Naive thymus-derived CD4-positive, alpha-beta T cell (primary cell): ENCODE measurements around the gene GNG7. TPM values are rescaled to one million over a fixed set of nuclear protein-coding genes. Genes with fewer than 3 reads are reported as not detected.
A peak's percentile ranks its signal among the peaks of the same experiment; 100 is the strongest.

Experiments
- ATAC-seq: fragments of 150-1000 bp; cut with Tn5 transposase; 2 replicates; pipeline ENCODE4 v1.10.0; 2021; ENCODE audit warnings: mild to moderate bottlenecking, moderate library complexity
- CTCF ChIA-PET: fragments of 350-600 bp; sonication (Branson Sonifier 250); formaldehyde crosslinking; loops from one replicate; lab custom pipeline; 2021; ENCODE audit warnings: antibody characterized with exemption; lab: Charles Lee
- POLR2A ChIA-PET: fragments of 350-600 bp; sonication (Branson Sonifier 250); formaldehyde crosslinking; loops from one replicate; lab custom pipeline; 2021; ENCODE audit warnings: antibody characterized with exemption, inconsistent platforms; lab: Charles Lee
- DNase-seq, 9 donors: peaks; one replicate each; pipeline versions ENCODE4 v3.0.0 to v3.0.0-alpha.2; 2020 to 2022; ENCODE audit warnings: mixed read lengths in 1 of 9
- H3K27ac ChIP-seq: one replicate; pipeline ENCODE4 v1.7.0; 2013; ENCODE audit warnings: mild to moderate bottlenecking, low read depth, low read length, moderate library complexity
- H3K27me3 ChIP-seq, 2 donors: one replicate each; pipeline ENCODE4 v1.7.0; 2013; ENCODE audit warnings: low read length in 2 of 2, mild to moderate bottlenecking in 2 of 2, moderate library complexity in 2 of 2; ENCODE audit not compliant: control insufficient read depth in 2 of 2, insufficient read depth in 2 of 2
- H3K36me3 ChIP-seq, 3 experiments: 1 replicate in 2 of 3; 2 replicates in 1 of 3; pipeline ENCODE4 v1.7.0; 2013; ENCODE audit warnings: low read length in 3 of 3, mild to moderate bottlenecking in 3 of 3, moderate library complexity in 1 of 3; ENCODE audit not compliant: insufficient read depth in 3 of 3, control insufficient read depth in 2 of 3
- H3K4me1 ChIP-seq, 2 donors: one replicate each; pipeline ENCODE4 v1.7.0; 2013; ENCODE audit warnings: low read length in 2 of 2, mild to moderate bottlenecking in 2 of 2, moderate library complexity in 1 of 2; ENCODE audit not compliant: control insufficient read depth in 2 of 2, insufficient read depth in 2 of 2
- H3K4me3 ChIP-seq: 2 replicates; pipeline ENCODE4 v1.7.0; 2013; ENCODE audit warnings: mild to moderate bottlenecking, low read length
- H3K9me3 ChIP-seq, 3 experiments: 1 replicate in 2 of 3; 2 replicates in 1 of 3; pipeline ENCODE4 v1.7.0; 2013; ENCODE audit warnings: low read length in 3 of 3; ENCODE audit not compliant: control insufficient read depth in 2 of 3
- H3K27ac Mint-ChIP-seq, 9 donors: one replicate each; pipeline ENCODE4 v1.8.0; 2020 to 2022; ENCODE audit warnings: mixed read lengths in 9 of 9, mild to moderate bottlenecking in 8 of 9, moderate library complexity in 5 of 9, inconsistent platforms in 2 of 9
- H3K27me3 Mint-ChIP-seq, 5 donors: one replicate each; pipeline ENCODE4 v1.8.0; 2021 to 2022; ENCODE audit warnings: mixed read lengths in 5 of 5, mild to moderate bottlenecking in 1 of 5
- H3K36me3 Mint-ChIP-seq, 5 donors: one replicate each; pipeline ENCODE4 v1.8.0; 2020 to 2022; ENCODE audit warnings: mixed read lengths in 5 of 5, mild to moderate bottlenecking in 3 of 5, inconsistent platforms in 1 of 5
- H3K4me1 Mint-ChIP-seq, 7 donors: one replicate each; pipeline ENCODE4 v1.8.0; 2020 to 2022; ENCODE audit warnings: mixed read lengths in 7 of 7, mild to moderate bottlenecking in 3 of 7, inconsistent platforms in 1 of 7
- H3K4me3 Mint-ChIP-seq, 10 donors: one replicate each; pipeline ENCODE4 v1.8.0; 2020 to 2022; ENCODE audit warnings: mild to moderate bottlenecking in 10 of 10, mixed read lengths in 10 of 10, moderate library complexity in 6 of 10, inconsistent platforms in 2 of 10
- H3K9me3 Mint-ChIP-seq, 11 donors: one replicate each; pipeline ENCODE4 v1.8.0; 2020 to 2022; ENCODE audit warnings: mixed read lengths in 11 of 11, mild to moderate bottlenecking in 4 of 11, inconsistent platforms in 1 of 11, moderate library complexity in 1 of 11
- intact Hi-C, 2 donors: fragments of 100-400 bp; cut with micrococcal nuclease; formaldehyde crosslinking; loops; one replicate each; pipeline ENCODE4 v1.15.1; 2023
- polyA plus RNA-seq, 2 donors: library from polyadenylated mRNA; unstranded; fragments of 300-500 nt; fragmentation: Illumina TruSeq; gene quantifications; one replicate each; pipeline ENCODE4 v1.2.3, GENCODE V29; 2021
- total RNA-seq, 6 experiments: library from RNA in 5 of 6; stranded (reverse) in 5 of 6; gene quantifications; 1 replicate in 5 of 6; 2 replicates in 1 of 6; pipeline ENCODE4 v1.2.3 and lab custom pipeline; 2021 to 2026

GNG7 gene
- total and polyA plus RNA-seq, 7 experiments from 2014 or later: 0.31 to 6.8 (median 4.7) TPM

DNA sequence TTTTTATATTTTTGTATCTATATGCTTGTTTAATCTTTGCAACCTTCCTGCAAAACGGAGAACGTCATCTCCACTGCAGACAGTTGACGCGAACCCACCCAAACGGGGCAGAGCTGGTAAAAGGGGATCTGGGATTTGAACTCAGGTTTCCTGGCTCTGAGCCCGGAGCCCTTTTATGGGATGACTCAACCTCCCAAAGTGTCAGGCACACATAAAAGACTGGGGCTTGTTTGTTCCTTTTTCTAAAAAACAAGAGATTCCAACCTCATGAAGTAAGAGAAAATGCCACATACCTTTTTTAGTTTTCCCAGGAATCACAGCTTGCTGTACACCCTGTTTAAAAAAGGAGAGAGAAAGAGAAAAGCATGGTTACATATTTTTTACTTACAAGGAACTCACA lies 147.6 kb downstream of the GNG7 start:
- no peak overlapping the region for H3K27ac ChIP-seq
- Mint-ChIP-seq H3K27me3 (no peaks in the 10 kb centered on the region), H3K9me3 (peaks cover 0 to 2% (median 0%) of the 10 kb centered on the region in 11 donors), H3K4me3 (no peak overlapping the region), H3K27ac (no peak overlapping the region), H3K4me1 (peaks cover 15 to 45% (median 20%) of the 10 kb centered on the region in 7 donors), H3K36me3 (no peaks in the 10 kb centered on the region)
- peaks cover 10 to 12% of the 10 kb centered on the region in 2 donors for H3K4me1 ChIP-seq
- no peaks in the 10 kb centered on the region for H3K36me3 ChIP-seq
- no peak overlapping the region for H3K4me3 ChIP-seq
- DNase-seq (no peak), ATAC-seq (no peak)
- H3K9me3 ChIP-seq: no peaks in the 10 kb centered on the region
- H3K27me3 ChIP-seq: no peaks in the 10 kb centered on the region
- ChIA-PET CTCF (interaction anchor here (1.0 kb wide), 1 partner anchor 79 kb away, joined by 6 read pairs; the partner anchor contains the start of gene GADD45B), POLR2A (interaction anchor here (0.6 to 2.3 kb wide), 2 partner anchors 79 to 99 kb away, joined by 3 to 10 read pairs; partner anchors contain the start of gene GADD45B)
- intact Hi-C loops: no loop called here

DNA sequence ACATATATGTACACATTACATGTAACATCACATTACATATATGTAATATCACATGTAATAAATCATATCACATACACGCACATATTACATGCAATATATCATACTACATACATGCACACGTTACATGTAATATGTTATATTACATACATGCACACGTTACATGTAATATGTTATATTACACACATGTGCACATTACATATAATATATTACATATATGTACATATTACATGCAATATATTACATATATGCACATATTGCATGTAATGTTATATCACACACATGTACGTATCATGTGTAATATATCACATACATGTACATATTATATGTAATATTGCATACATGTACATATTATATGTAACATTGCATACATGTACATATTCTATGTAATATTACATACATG lies 149.0 kb downstream of the GNG7 start:
- Mint-ChIP-seq H3K36me3 (no peaks in the 10 kb centered on the region), H3K4me3 (no peak overlapping the region), H3K9me3 (peaks cover 0 to 6% (median 0%) of the 10 kb centered on the region in 11 donors), H3K27me3 (no peaks in the 10 kb centered on the region), H3K27ac (no peak overlapping the region), H3K4me1 (peaks cover 15 to 39% (median 20%) of the 10 kb centered on the region in 7 donors)
- Histone ChIP-seq H3K36me3 (no peaks in the 10 kb centered on the region), H3K27ac (no peak overlapping the region), H3K4me3 (no peak overlapping the region), H3K9me3 (no peaks in the 10 kb centered on the region), H3K4me1 (peaks cover 10 to 12% of the 10 kb centered on the region in 2 donors), H3K27me3 (no peaks in the 10 kb centered on the region)
- CTCF ChIA-PET: interaction anchor here (0.6 to 1.0 kb wide), 2 partner anchors 77 to 126 kb away, joined by 3 to 6 read pairs; partner anchors contain the start of gene GADD45B
- intact Hi-C loops: loop anchor here (1.0 to 2.0 kb wide), 5 partner anchors 9 to 75 kb away; no protein-coding TSS in a partner anchor
- ATAC-seq (no peak), DNase-seq (no peak)
- POLR2A ChIA-PET: interaction anchor here (0.7 to 4.4 kb wide), 8 partner anchors 8 to 318 kb away, joined by 3 to 67 read pairs (median 4); partner anchors contain the start of genes GADD45B and PLEKHJ1

DNA sequence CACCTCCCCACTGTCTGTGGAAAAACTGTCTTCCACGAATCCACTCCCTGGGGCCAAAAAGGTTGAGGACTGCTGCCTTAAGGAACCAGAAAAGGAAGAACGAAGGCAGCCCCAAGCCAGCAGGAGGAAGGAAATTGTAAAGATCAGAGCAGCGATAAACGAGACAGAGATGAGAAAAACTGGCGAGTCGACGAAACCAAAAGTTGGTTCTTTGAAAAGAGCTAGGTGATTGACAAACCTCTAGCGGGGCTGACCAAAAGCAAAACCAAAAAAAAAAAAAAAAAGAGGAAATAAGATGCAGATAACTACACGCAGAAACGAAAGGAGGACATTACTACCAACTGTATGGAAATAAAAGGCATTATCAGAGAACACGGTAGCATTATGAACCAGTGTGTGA lies 149.6 kb downstream of the GNG7 start:
- peak; percentile 82 for ATAC-seq
- Mint-ChIP-seq H3K4me1 (peaks cover 15 to 34% (median 20%) of the 10 kb centered on the region in 7 donors), H3K4me3 (peak overlapping the region; percentile 67 to 93 (median 83)), H3K36me3 (no peaks in the 10 kb centered on the region), H3K27ac (peak overlapping the region; percentile 48 to 86 (median 81)), H3K9me3 (peaks cover 0 to 6% (median 0%) of the 10 kb centered on the region in 11 donors), H3K27me3 (no peaks in the 10 kb centered on the region)
- intact Hi-C loops: loop anchor here (1.0 to 2.0 kb wide), 5 partner anchors 9 to 74 kb away; no protein-coding TSS in a partner anchor
- Histone ChIP-seq H3K4me1 (peaks cover 10 to 12% of the 10 kb centered on the region in 2 donors), H3K4me3 (peak overlapping the region; percentile 8), H3K27me3 (no peaks in the 10 kb centered on the region), H3K36me3 (no peaks in the 10 kb centered on the region), H3K27ac (peak overlapping the region; percentile 59), H3K9me3 (no peaks in the 10 kb centered on the region)
- peak in 8 of 9 donors; percentile 48 to 77 (median 66) for DNase-seq
- POLR2A ChIA-PET: interaction anchor here (0.7 to 4.4 kb wide), 9 partner anchors 9 to 317 kb away, joined by 3 to 67 read pairs (median 4); partner anchors contain the start of genes GADD45B and PLEKHJ1
- CTCF ChIA-PET: interaction anchor here (0.6 to 1.0 kb wide), 3 partner anchors 77 to 1055 kb away, joined by 5 to 6 read pairs (median 6); partner anchors contain the start of gene GADD45B

DNA sequence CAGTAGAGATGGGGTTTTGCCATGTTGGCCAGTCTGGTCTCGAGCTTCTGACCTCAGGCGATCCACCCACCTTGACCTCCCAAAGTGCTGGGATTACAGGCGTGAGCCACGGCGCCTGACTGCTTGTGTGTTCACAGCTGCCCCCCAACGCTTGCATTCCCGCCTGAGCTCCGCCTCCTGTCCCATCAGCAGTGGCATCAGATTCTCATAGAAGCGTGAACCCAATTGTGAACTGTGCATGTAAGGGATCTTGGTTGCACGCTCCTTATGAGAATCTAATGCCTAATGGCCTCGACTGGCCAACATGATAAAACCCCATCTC lies 150.7 kb downstream of the GNG7 start:
- H3K9me3 Mint-ChIP-seq: peaks cover 0 to 6% (median 0%) of the 10 kb centered on the region in 11 donors
- peaks cover 13 to 27% (median 19%) of the 10 kb centered on the region in 7 donors for H3K4me1 Mint-ChIP-seq
- ChIA-PET POLR2A (interaction anchor here (1.1 to 4.4 kb wide), 4 partner anchors 9 to 74 kb away, joined by 3 to 67 read pairs (median 4); partner anchors contain the start of gene GADD45B), CTCF (no interaction called here)
- Histone ChIP-seq H3K4me1 (peaks cover 10 to 12% of the 10 kb centered on the region in 2 donors), H3K27me3 (no peaks in the 10 kb centered on the region), H3K9me3 (no peaks in the 10 kb centered on the region), H3K36me3 (no peaks in the 10 kb centered on the region), H3K4me3 (no peak overlapping the region), H3K27ac (no peak overlapping the region)
- intact Hi-C loops: loop anchor here (2.0 kb wide), 2 partner anchors 49 to 73 kb away; no protein-coding TSS in a partner anchor
- no peak for ATAC-seq
- H3K27ac Mint-ChIP-seq: peak overlapping the region in 3 of 9 donors; percentile 70 to 84 (median 71)
- no peaks in the 10 kb centered on the region for H3K36me3 Mint-ChIP-seq
- H3K27me3 Mint-ChIP-seq: no peaks in the 10 kb centered on the region
- peak overlapping the region in 4 of 10 donors; percentile 30 to 69 (median 64) for H3K4me3 Mint-ChIP-seq
- no peak for DNase-seq

DNA sequence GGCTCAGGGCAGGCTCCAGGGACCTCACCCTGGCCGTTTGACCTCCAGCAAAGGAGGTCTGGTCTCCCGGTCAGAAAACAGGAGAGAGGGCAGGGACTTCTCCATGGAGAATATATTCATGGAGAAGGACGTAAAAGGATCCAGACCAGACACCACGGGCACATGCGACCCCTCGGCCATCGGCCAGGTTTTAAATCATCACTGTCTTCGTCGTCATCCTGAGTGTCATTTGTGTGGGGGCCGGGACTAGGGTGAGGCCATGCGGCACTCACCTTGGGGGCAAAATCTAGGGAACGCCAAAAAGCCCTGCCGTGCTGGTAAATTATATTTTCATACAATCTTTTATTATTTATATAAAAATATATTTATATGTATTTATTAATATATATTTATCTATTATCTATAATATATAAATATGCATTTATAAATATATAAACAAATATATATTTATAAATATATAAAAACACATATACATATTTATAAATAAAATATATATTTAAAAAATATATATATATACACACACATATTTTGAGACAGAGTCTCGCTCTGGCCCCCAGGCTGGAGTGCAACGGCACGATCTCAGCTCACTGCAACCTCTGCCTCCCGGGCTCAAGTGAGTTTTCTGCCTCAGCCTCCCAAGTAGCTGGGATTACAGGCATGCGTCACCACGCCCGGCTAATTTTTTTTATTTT lies 151.2 kb downstream of the GNG7 start:
- peak overlapping the region in 1 of 9 donors; percentile 31 for H3K27ac Mint-ChIP-seq
- ATAC-seq (no peak), DNase-seq (no peak)
- H3K4me3 Mint-ChIP-seq: peak overlapping the region in 2 of 10 donors; percentile 8 to 32
- CTCF ChIA-PET: no interaction called here
- no peaks in the 10 kb centered on the region for H3K36me3 Mint-ChIP-seq
- H3K4me3 ChIP-seq: no peak overlapping the region
- H3K27me3 Mint-ChIP-seq: no peaks in the 10 kb centered on the region
- intact Hi-C loops: no loop called here
- H3K4me1 ChIP-seq: peaks cover 10 to 12% of the 10 kb centered on the region in 2 donors
- no peak overlapping the region for H3K27ac ChIP-seq
- peaks cover 0 to 6% (median 0%) of the 10 kb centered on the region in 11 donors for H3K9me3 Mint-ChIP-seq
- H3K9me3 ChIP-seq: no peaks in the 10 kb centered on the region
- peaks cover 13 to 26% (median 18%) of the 10 kb centered on the region in 7 donors for H3K4me1 Mint-ChIP-seq
- no peaks in the 10 kb centered on the region for H3K27me3 ChIP-seq
- no peaks in the 10 kb centered on the region for H3K36me3 ChIP-seq
- POLR2A ChIA-PET: interaction anchor here (1.1 to 4.4 kb wide), 4 partner anchors 9 to 74 kb away, joined by 3 to 67 read pairs (median 4); partner anchors contain the start of gene GADD45B

DNA sequence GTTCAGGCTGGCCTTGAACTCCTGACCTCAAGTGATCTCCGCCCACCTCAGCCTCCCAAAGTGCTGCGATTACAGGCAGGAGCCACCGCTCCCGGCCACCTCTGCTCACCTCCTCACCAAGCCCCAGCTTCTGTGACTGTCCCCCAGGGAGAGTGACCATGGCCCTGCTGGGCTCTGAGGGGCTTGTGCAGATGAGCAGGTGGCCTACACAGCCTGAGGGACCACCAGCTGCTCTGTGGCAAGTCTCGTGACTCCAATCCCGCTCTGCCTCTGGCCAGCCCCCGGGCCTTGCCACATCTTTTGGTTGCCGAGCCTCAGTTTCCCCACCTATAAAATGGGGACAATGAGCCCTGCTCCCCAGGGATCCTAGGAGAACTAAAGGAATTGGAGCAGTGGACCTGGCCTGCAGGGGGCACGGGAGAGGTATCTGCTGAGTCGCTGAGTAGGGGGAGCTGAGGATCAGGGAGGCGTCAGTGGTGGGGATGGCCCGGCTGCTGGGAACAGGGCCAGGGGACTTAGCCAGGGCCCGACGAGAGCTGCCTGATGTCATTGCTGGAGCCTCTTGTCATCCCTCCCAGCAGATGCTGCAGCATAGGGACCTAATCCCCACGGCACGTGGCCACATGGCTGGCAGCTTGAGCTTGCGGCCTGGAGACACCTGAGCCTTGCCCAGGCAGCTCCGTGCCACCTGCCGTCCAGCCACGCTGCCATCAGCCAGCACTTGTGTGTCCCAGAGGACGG lies 151.9 kb downstream of the GNG7 start:
- Mint-ChIP-seq H3K27ac (peak overlapping the region in 1 of 9 donors; percentile 31), H3K4me3 (no peak overlapping the region), H3K9me3 (peaks cover 0 to 6% (median 0%) of the 10 kb centered on the region in 11 donors), H3K4me1 (peaks cover 13 to 26% (median 19%) of the 10 kb centered on the region in 7 donors), H3K27me3 (no peaks in the 10 kb centered on the region), H3K36me3 (no peaks in the 10 kb centered on the region)
- Histone ChIP-seq H3K4me1 (peaks cover 10 to 12% of the 10 kb centered on the region in 2 donors), H3K36me3 (no peaks in the 10 kb centered on the region), H3K27me3 (no peaks in the 10 kb centered on the region), H3K9me3 (no peaks in the 10 kb centered on the region), H3K4me3 (no peak overlapping the region), H3K27ac (no peak overlapping the region)
- intact Hi-C loops: no loop called here
- POLR2A ChIA-PET: interaction anchor here (1.4 to 4.4 kb wide), 3 partner anchors 8 to 73 kb away, joined by 4 to 67 read pairs (median 4); partner anchors contain the start of gene GADD45B
- CTCF ChIA-PET: no interaction called here
- DNase-seq: no peak
- ATAC-seq: no peak
